ENCODE data around the gene KCNIP1.

KCNIP1 gene

GRCh38 chr5:170491479-170491878 is 12.3 kb upstream of the KCNIP1 start:
- no peak overlapping the region for H3K27ac Mint-ChIP-seq
- no peak for DNase-seq
- no peak overlapping the region for H3K4me3 Mint-ChIP-seq
- no peaks in the 10 kb centered on the region for H3K9me3 Mint-ChIP-seq
- H3K4me1 Mint-ChIP-seq (ENCODE audit: low read depth), result no peaks in the 10 kb centered on the region
- H3K36me3 Mint-ChIP-seq (ENCODE audit: low read depth), result no peaks in the 10 kb centered on the region
- peaks cover 30% of the 10 kb centered on the region for H3K27me3 Mint-ChIP-seq

GRCh38 chr5:170493028-170493820 is 10.6 kb upstream of the KCNIP1 start:
- no peak overlapping the region for H3K27ac Mint-ChIP-seq
- H3K27me3 Mint-ChIP-seq, result peaks cover 37% of the 10 kb centered on the region

GRCh38 chr5:170494041-170494440 is 9.8 kb upstream of the KCNIP1 start:
- H3K4me3 Mint-ChIP-seq, result no peak overlapping the region
- no peak overlapping the region for H3K27ac Mint-ChIP-seq
- H3K4me1 Mint-ChIP-seq (ENCODE audit: low read depth), result no peaks in the 10 kb centered on the region
- peaks cover 40% of the 10 kb centered on the region for H3K27me3 Mint-ChIP-seq
- no peaks in the 10 kb centered on the region for H3K9me3 Mint-ChIP-seq
- DNase-seq, result no peak
- H3K36me3 Mint-ChIP-seq (ENCODE audit: low read depth), result no peaks in the 10 kb centered on the region

More at GRCh38 chr5:170493028-170493820, 10.6 kb upstream of the KCNIP1 start:
- no peaks in the 10 kb centered on the region for H3K4me1 Mint-ChIP-seq (ENCODE audit: low read depth)
- H3K9me3 Mint-ChIP-seq, result no peaks in the 10 kb centered on the region
- H3K36me3 Mint-ChIP-seq (ENCODE audit: low read depth), result no peaks in the 10 kb centered on the region
- no peak for DNase-seq
- no peak overlapping the region for H3K4me3 Mint-ChIP-seq

GRCh38 chr5:170495825-170496661 is 7.8 kb upstream of the KCNIP1 start:
- peaks cover 55% of the 10 kb centered on the region for H3K27me3 Mint-ChIP-seq
- DNase-seq, result no peak
- no peak overlapping the region for H3K4me3 Mint-ChIP-seq
- no peaks in the 10 kb centered on the region for H3K9me3 Mint-ChIP-seq
- H3K27ac Mint-ChIP-seq, result no peak overlapping the region
- no peaks in the 10 kb centered on the region for H3K4me1 Mint-ChIP-seq (ENCODE audit: low read depth)
- no peaks in the 10 kb centered on the region for H3K36me3 Mint-ChIP-seq (ENCODE audit: low read depth)

- no peak overlapping the region for H3K4me3 Mint-ChIP-seq
- no peak for DNase-seq
- H3K27ac Mint-ChIP-seq, result no peak overlapping the region
Measured at GRCh38 chr5:170496662-170497028, 7.2 kb upstream of the KCNIP1 start.

GRCh38 chr5:170497311-170498038 is 6.3 kb upstream of the KCNIP1 start:
- no peak overlapping the region for H3K4me3 Mint-ChIP-seq
- H3K9me3 Mint-ChIP-seq, result no peaks in the 10 kb centered on the region
- peaks cover 66% of the 10 kb centered on the region for H3K27me3 Mint-ChIP-seq
- no peaks in the 10 kb centered on the region for H3K4me1 Mint-ChIP-seq (ENCODE audit: low read depth)
- no peaks in the 10 kb centered on the region for H3K36me3 Mint-ChIP-seq (ENCODE audit: low read depth)
- H3K27ac Mint-ChIP-seq, result no peak overlapping the region
- DNase-seq, result no peak

More at GRCh38 chr5:170496662-170497028, 7.2 kb upstream of the KCNIP1 start:
- Mint-ChIP-seq H3K9me3 (no peaks in the 10 kb centered on the region), H3K36me3 (ENCODE audit: low read depth) (no peaks in the 10 kb centered on the region), H3K4me1 (ENCODE audit: low read depth) (no peaks in the 10 kb centered on the region), H3K27me3 (peaks cover 58% of the 10 kb centered on the region)

GRCh38 chr5:170498811-170499351 is 4.9 kb upstream of the KCNIP1 start:
- no peaks in the 10 kb centered on the region for H3K4me1 Mint-ChIP-seq (ENCODE audit: low read depth)
- H3K36me3 Mint-ChIP-seq (ENCODE audit: low read depth), result no peaks in the 10 kb centered on the region
- H3K27ac Mint-ChIP-seq, result no peak overlapping the region
- H3K27me3 Mint-ChIP-seq, result peaks cover 66% of the 10 kb centered on the region
- DNase-seq, result no peak
- no peaks in the 10 kb centered on the region for H3K9me3 Mint-ChIP-seq
- no peak overlapping the region for H3K4me3 Mint-ChIP-seq

GRCh38 chr5:170499621-170500020 is 4.2 kb upstream of the KCNIP1 start:
- DNase-seq, result no peak
- Mint-ChIP-seq H3K36me3 (ENCODE audit: low read depth) (no peaks in the 10 kb centered on the region), H3K27ac (no peak overlapping the region), H3K4me1 (ENCODE audit: low read depth) (no peaks in the 10 kb centered on the region), H3K9me3 (no peaks in the 10 kb centered on the region), H3K27me3 (peaks cover 63% of the 10 kb centered on the region), H3K4me3 (no peak overlapping the region)

GRCh38 chr5:170501361-170501760 is 2.5 kb upstream of the KCNIP1 start:
- H3K27me3 Mint-ChIP-seq, result peaks cover 68% of the 10 kb centered on the region
- H3K36me3 Mint-ChIP-seq (ENCODE audit: low read depth), result no peaks in the 10 kb centered on the region
- no peak overlapping the region for H3K27ac Mint-ChIP-seq
- H3K9me3 Mint-ChIP-seq, result no peaks in the 10 kb centered on the region
- DNase-seq, result no peak
- no peaks in the 10 kb centered on the region for H3K4me1 Mint-ChIP-seq (ENCODE audit: low read depth)
- H3K4me3 Mint-ChIP-seq, result no peak overlapping the region

GRCh38 chr5:170501931-170502330 is 1.9 kb upstream of the KCNIP1 start:
- Mint-ChIP-seq H3K27ac (no peak overlapping the region), H3K36me3 (ENCODE audit: low read depth) (no peaks in the 10 kb centered on the region), H3K9me3 (no peaks in the 10 kb centered on the region), H3K27me3 (peaks cover 67% of the 10 kb centered on the region), H3K4me1 (ENCODE audit: low read depth) (no peaks in the 10 kb centered on the region), H3K4me3 (no peak overlapping the region)
- no peak for DNase-seq

GRCh38 chr5:170504616-170505266 is 921 bp downstream of the KCNIP1 start:
- no peaks in the 10 kb centered on the region for H3K9me3 Mint-ChIP-seq
- H3K36me3 Mint-ChIP-seq (ENCODE audit: low read depth), result no peaks in the 10 kb centered on the region
- no peak for DNase-seq
- H3K27ac Mint-ChIP-seq, result no peak overlapping the region
- no peaks in the 10 kb centered on the region for H3K4me1 Mint-ChIP-seq (ENCODE audit: low read depth)
- peaks cover 57% of the 10 kb centered on the region for H3K27me3 Mint-ChIP-seq
- H3K4me3 Mint-ChIP-seq, result no peak overlapping the region

GRCh38 chr5:170508036-170508435 is 4.2 kb downstream of the KCNIP1 start:
- no peaks in the 10 kb centered on the region for H3K9me3 Mint-ChIP-seq
- H3K4me1 Mint-ChIP-seq (ENCODE audit: low read depth), result no peaks in the 10 kb centered on the region
- H3K27ac Mint-ChIP-seq, result no peak overlapping the region
- H3K4me3 Mint-ChIP-seq, result no peak overlapping the region
- no peak for DNase-seq
- H3K27me3 Mint-ChIP-seq, result peaks cover 30% of the 10 kb centered on the region
- no peaks in the 10 kb centered on the region for H3K36me3 Mint-ChIP-seq (ENCODE audit: low read depth)

- no peaks in the 10 kb centered on the region for H3K9me3 Mint-ChIP-seq
- H3K27ac Mint-ChIP-seq, result no peak overlapping the region
- H3K4me3 Mint-ChIP-seq, result no peak overlapping the region
- DNase-seq, result no peak
- peaks cover 25% of the 10 kb centered on the region for H3K27me3 Mint-ChIP-seq
- H3K36me3 Mint-ChIP-seq (ENCODE audit: low read depth), result no peaks in the 10 kb centered on the region
- H3K4me1 Mint-ChIP-seq (ENCODE audit: low read depth), result no peaks in the 10 kb centered on the region
Measured at GRCh38 chr5:170508660-170509347, 5.0 kb downstream of the KCNIP1 start.

- Mint-ChIP-seq H3K9me3 (no peaks in the 10 kb centered on the region), H3K4me3 (no peak overlapping the region), H3K4me1 (ENCODE audit: low read depth) (no peaks in the 10 kb centered on the region), H3K27ac (no peak overlapping the region), H3K36me3 (ENCODE audit: low read depth) (no peaks in the 10 kb centered on the region), H3K27me3 (peaks cover 24% of the 10 kb centered on the region)
- DNase-seq, result no peak
Measured at GRCh38 chr5:170509348-170509660, 5.5 kb downstream of the KCNIP1 start.

Data from activated T-cell treated with anti-CD3 and anti-CD28 coated beads, Interleukin-2, amount 50 U/mL, for 24 hours (primary cell).